GM19239 (cell line): ENCODE results near the gene WNT4.

Experiments used
- DNase-seq: peaks from one replicate; pipeline ENCODE4 v3.0.0; 2011; ENCODE audit warnings: low spot score; ENCODE audit not compliant: insufficient read length
- FAIRE-seq: peaks from 2 replicates; lab custom pipeline; 2011; peaks lifted over from hg19 to GRCh38; lab: Jason Lieb, UNC

WNT4 gene

GRCh38 chr1:22164841-22165808 lies 22.2 kb upstream of the WNT4 start:
- DNase-seq (no peak), FAIRE-seq (peak; percentile 28)

- FAIRE-seq (no peak), DNase-seq (no peak)
Observed at GRCh38 chr1:22163564-22163963, 20.7 kb upstream of the WNT4 start.

DNA sequence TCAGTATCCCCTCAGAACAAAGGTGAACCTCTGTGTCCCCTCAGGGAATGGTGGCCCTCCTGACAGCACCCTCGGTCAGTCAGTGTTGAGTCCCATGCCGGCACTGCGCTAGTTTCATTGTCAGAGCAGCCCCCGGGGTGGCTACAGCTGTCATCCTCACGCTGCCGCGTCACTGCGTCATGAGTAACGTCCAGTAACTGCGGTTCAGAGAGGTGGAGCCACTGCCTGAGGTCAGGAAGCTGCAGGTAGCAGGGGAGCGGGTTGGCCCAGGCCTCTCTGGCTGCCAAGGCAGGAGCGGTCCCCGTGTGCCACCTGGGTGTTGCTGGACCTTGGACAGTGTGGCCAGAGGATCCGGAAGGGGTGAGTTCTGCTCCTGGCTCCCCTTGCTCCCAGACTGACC lies 20.2 kb upstream of the WNT4 start:
- no peak for FAIRE-seq
- DNase-seq: no peak

- FAIRE-seq (no peak), DNase-seq (no peak)
Observed at GRCh38 chr1:22159891-22160290, 17.0 kb upstream of the WNT4 start.

DNA sequence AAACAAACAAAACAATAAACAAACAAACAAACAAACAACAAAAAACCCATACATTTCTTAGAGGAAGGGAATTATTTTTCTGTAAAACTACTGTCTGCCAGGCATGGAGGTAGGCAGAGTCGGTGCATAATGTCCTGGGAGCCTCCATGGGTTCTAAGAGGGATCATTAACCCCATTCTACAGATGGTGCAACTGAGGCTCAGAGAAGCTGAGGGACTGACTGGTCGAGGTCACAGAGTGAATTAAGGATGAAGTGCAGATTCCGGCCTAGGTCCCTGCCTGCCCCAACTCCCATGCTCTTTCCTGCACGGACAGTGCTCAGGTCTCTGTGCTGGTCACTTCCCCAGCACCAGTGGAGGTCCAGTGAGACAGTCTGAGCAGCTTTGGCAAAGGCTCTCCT lies 15.8 kb upstream of the WNT4 start:
- DNase-seq: no peak
- FAIRE-seq: no peak

GRCh38 chr1:22157359-22157966 lies 14.6 kb upstream of the WNT4 start:
- DNase-seq (no peak), FAIRE-seq (no peak)

GRCh38 chr1:22155517-22155916 lies 12.6 kb upstream of the WNT4 start:
- FAIRE-seq: no peak

GRCh38 chr1:22154626-22155025 lies 11.7 kb upstream of the WNT4 start:
- FAIRE-seq (no peak), DNase-seq (no peak)

More at GRCh38 chr1:22155517-22155916, 12.6 kb upstream of the WNT4 start:
- DNase-seq: no peak

DNA sequence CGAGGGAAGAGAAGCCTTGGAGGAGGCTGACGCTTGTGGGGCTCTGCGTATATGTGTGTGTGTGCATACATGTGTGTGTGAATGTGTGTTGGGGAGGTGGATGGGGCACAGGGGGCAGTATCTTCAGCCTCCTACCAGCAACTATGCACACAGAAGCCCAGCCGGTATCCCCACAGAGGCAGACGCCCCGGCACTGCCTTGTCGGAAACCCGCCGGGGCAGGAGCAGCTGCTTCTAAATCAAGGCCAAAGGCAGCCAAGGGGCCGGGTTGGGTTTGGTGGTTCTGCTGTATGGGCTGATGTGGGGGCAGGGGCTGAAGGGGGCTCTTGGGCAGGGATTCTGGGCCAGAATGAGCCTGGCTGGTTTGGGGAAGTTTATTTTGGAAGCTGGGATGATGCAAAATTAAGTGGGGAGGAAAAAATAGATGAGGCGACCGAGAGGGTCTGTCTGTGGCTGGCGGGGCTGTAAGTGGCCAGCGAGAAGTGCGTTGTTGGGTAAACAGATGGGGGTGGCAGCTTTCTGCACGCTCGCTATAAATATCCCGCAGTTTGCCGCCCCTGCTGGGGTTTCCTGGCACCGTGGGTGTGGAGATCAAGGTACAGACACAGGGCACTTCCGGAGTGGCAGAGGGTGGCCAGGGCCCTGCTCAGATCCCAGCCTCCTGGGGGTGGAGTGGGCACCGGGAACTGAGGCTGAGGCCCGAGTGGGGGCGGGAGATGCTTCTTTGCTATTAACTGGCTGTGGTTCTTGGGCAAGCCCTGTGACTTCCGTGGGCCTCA lies 11.0 kb upstream of the WNT4 start:
- DNase-seq (no peak), FAIRE-seq (no peak)

DNA sequence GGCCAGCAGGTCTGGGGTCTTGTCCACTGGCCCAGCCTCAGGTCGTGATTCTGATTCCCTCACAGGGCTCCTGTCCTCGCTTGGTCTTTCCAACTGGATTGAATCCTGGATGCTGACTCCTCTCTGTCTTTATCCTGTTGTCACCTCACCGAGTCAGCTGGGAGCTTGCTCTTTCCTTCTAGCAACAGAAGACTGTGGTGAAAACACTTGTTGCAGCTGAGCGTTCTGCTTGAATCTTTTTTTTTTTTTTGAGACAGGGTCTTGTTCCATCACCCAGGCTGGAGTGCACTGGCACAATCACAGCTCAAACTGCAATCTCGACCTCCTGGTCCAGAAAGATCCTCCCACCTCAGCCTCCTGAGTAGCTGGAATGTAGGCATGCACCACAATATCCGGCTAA lies 8.0 kb upstream of the WNT4 start:
- no peak for FAIRE-seq

DNA sequence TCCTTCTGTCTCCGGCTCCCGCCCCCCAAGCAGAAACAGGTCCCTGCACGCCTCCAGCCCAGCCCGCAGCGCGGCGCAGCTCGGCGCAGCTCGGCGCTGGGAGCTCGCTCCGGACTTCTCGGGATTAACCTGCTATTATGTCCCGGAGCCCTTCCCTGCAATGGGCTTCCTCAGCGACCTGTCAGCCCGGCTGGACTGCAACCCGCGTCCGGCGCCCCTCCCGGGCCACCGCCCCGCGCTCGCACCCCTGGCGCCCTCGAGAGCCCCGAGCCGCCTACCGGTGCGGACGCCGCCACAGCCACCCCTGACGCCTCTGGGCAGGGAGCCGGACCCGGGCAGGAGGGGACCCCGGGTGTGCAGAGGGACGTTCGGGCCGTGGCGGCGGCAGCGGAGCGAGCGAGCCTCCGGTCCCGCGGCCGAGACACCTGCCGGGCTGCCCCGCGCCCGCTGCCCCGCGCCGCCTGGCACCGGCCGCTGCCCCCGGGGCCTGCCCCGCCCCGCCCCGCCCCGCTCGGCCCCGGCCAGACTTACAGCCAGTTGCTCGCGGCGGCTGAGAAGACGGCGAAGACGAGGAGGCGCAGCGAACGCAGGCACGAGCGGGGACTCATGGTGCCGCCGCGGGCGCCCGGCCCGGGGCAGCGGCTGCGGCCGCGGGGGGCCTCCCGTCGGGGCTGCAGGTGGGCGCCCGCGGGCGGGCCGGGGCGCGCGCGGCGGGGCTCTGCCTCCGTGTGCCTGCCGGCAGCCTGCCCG lies 407 bp downstream of the WNT4 start:
- DNase-seq: peak; percentile 60
- FAIRE-seq: no peak

More for the DNA sequence above, 8.0 kb upstream of the WNT4 start:
- DNase-seq: no peak

GRCh38 chr1:22141554-22142314 lies 1.2 kb downstream of the WNT4 start:
- FAIRE-seq (no peak), DNase-seq (no peak)

DNA sequence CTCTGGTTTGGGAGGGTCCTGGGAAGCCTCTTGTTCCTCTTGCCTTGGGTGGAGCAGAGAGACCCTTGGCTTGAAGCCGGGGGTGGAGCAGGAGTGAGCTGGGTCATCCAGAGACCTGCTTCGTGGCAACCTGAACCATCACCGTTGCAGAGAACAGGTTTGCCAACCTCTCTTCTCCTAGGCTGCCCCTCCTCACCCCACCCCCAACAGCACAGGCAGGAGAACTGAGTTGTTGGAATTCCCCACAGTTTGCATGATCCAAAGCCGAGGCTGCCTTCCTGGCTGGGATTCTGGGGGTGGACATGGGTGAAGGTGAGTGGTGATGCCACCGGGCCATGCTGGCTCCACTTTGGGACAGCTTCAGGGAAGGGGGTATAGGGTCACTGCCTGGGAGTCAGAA lies 2.2 kb downstream of the WNT4 start:
- DNase-seq: no peak
- no peak for FAIRE-seq

GRCh38 chr1:22139817-22140216 lies 3.1 kb downstream of the WNT4 start:
- FAIRE-seq (no peak), DNase-seq (no peak)

DNA sequence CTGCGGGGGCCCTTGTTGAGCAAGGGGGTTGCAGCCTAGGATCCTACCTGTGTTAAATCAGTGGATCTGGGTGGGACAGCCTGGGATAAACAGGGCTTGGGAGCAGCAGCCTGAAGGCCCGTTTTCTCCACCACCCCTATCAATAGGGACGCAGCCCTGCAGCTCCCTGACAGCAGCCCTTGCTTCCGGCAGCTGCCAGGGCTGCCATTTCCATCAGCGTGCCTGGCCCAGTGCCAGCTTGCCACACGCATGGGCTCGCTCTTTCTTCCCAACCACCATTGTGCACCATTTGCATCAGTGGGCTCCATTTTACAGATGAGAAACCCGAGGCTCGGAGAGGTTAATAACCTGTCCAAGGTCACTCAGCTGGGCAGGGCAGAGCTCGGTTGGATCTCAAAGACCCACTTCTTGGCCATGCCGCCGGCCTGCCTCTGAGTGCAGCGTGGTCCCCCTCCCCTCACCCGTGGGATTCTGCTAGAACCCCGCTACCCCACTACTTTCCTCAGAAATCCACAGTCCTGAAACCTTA lies 3.8 kb downstream of the WNT4 start:
- no peak for FAIRE-seq

DNA sequence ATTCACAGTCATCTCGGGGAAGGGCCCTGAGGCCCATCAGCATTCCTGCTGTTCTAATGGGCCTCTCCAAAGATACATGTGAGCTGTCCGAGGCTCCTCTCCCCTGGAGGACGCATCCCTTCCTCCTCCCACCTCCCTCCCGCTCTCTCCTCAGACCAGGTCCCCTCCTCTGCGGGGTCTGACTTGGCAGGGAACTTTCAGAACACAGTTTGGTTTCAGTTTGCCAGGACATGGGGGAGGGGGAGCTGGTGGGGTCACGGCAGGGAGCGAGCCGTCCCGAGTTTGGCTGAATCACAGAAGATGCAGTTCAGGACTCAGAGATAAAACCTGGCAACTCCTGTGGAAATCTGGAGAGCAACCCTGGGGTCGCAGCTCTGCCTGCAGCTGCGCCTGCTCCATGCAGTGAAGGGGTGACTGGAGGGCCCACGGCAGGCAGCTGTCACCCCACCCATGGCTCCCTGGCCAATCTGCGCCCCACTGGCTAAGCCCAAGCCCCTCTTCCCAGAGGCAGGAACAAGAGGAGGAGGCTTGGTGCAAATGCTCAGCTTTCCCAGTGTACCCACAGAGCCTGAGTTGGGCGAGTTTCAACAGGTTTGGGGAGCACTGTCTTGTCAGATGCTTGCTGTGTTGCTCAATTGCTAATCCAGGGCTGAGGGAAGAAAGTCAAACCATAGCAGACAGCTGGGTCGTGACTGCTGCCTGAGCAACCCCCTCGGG lies 5.7 kb downstream of the WNT4 start:
- FAIRE-seq (no peak), DNase-seq (no peak)

More for the DNA sequence above, 3.8 kb downstream of the WNT4 start:
- DNase-seq: no peak

DNA sequence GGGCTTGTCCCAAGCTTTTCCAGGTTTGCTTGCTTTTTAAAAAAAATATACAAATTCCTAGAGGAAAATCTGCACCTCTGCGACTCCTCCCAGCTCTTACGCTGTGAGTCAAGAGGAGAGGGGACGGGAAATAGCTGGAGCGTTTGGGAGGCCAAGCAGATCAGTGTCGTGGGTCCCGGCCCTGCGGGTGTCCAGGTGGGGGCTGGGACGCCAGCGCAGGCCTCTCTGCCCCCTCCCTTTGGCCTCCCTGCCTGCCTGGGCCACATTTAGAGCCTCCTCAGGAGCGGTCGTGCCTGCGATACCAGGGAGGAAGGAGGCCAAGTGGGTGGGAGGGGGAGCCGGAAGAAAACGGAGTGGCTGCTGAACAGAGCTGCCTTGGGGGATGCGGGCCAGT lies 9.0 kb downstream of the WNT4 start:
- FAIRE-seq: no peak
- no peak for DNase-seq

DNA sequence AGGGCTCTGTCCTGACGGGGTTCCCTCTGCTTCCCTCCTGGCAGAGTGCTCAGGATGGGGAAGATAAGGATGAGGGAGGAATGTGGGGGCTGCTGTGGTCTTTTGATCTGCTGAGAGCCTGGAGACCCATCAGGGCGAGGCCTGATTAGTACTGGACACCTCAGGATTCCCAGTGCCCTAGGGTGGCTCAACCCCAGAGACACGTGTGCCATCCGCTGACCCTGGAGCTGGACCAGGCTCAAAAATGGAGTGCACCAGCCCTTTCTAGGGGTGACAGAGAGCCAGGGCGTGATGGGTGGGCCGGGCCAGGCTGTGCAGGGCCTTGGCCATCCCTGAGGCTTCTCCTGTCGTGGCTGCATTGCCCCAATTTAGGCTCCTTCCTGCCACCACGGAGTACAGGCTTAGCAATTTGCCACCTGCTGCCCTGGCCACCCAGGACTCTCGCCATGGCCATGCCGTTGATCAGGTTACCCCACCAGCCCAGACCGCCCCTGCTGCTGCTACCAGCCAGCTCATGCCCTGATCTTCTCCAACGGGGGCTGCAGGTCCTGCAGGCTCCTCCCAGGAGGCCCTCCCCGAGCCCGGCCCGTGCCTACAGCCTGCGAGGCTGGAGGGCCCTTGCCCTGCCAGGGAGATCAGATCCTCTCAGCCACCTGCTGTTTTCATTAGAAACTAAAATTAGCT lies 9.5 kb downstream of the WNT4 start:
- DNase-seq: no peak
- no peak for FAIRE-seq
